MM.1S (cell line): ENCODE measurements around the gene CALCA.
"Not testable (repeated sequence)": the region's sequence is repeated elsewhere in the genome, so short reads cannot be mapped to it uniquely, and the experiment has no call there.

Experiments
- DNase-seq: peaks from one replicate; pipeline ENCODE4 v3.0.0-alpha.2; 2015
- H2AFZ ChIP-seq: fragments of 300-600 bp; sonication (generic); 2 replicates; pipeline ENCODE4 v1.6.0; 2016; ENCODE audit warnings: antibody characterized with exemption, low read length
- H3F3A ChIP-seq: fragments of 300-600 bp; sonication (generic); 2 replicates; pipeline ENCODE4 v1.6.1; 2016; ENCODE audit warnings: mild to moderate bottlenecking, antibody characterized with exemption, low read length, moderate library complexity, mixed read lengths; ENCODE audit not compliant: insufficient read depth
- H3K27ac ChIP-seq: fragments of 300-600 bp; sonication (generic); 2 replicates; pipeline ENCODE4 v1.5.1; 2016; ENCODE audit warnings: mild to moderate bottlenecking, low read length
- H3K27me3 ChIP-seq: fragments of 300-600 bp; sonication (generic); replicated peaks from 2 replicates; pipeline ENCODE4 v1.6.0; 2016; ENCODE audit warnings: low read length; ENCODE audit not compliant: insufficient read depth
- H3K36me3 ChIP-seq: fragments of 300-600 bp; sonication (generic); replicated peaks from 2 replicates; pipeline ENCODE4 v1.6.1; 2016; ENCODE audit warnings: mild to moderate bottlenecking, low read length, mixed read lengths; ENCODE audit not compliant: insufficient read depth
- H3K4me1 ChIP-seq: fragments of 300-600 bp; sonication (generic); 2 replicates; pipeline ENCODE4 v1.6.1; 2016; ENCODE audit warnings: low read length, mixed read lengths
- H3K4me2 ChIP-seq: fragments of 300-600 bp; sonication (generic); 2 replicates; pipeline ENCODE4 v1.6.0; 2016; ENCODE audit warnings: low read depth, low read length
- H3K4me3 ChIP-seq: fragments of 300-600 bp; sonication (generic); 2 replicates; pipeline ENCODE4 v1.5.1; 2016; ENCODE audit warnings: low read length, mixed read lengths
- H3K79me2 ChIP-seq: fragments of 300-600 bp; sonication (generic); 2 replicates; pipeline ENCODE4 v1.6.1; 2016; ENCODE audit warnings: mixed run types, low read length, mixed read lengths
- H3K9ac ChIP-seq: fragments of 300-600 bp; sonication (generic); 2 replicates; pipeline ENCODE4 v1.6.1; 2016; ENCODE audit warnings: low read length, mixed read lengths
- H3K9me2 ChIP-seq: fragments of 300-600 bp; sonication (generic); replicated peaks from 2 replicates; pipeline ENCODE4 v1.6.1; 2016; ENCODE audit warnings: mild to moderate bottlenecking, low read length, mixed read lengths; ENCODE audit not compliant: insufficient read depth
- H3K9me3 ChIP-seq: fragments of 300-600 bp; sonication (generic); replicated peaks from 2 replicates; pipeline ENCODE4 v1.6.1; 2016; ENCODE audit warnings: mild to moderate bottlenecking, low read length, mixed read lengths; ENCODE audit not compliant: insufficient read depth
- H4K20me1 ChIP-seq: fragments of 300-600 bp; sonication (generic); 2 replicates; pipeline ENCODE4 v1.6.1; 2016; ENCODE audit warnings: mild to moderate bottlenecking, low read length, moderate library complexity, mixed read lengths; ENCODE audit not compliant: insufficient read depth
- EZH2 ChIP-seq: fragments of 300-600 bp; sonication (generic); optimal IDR thresholded peaks from 2 replicates; pipeline ENCODE3; 2017; ENCODE audit warnings: low read depth, mild to moderate bottlenecking, antibody characterized with exemption, low read length, mixed read lengths
- EZH2phosphoT487 ChIP-seq: fragments of 300-600 bp; sonication (generic); IDR thresholded peaks from 2 replicates; pipeline ENCODE4 v1.6.1; 2018; ENCODE audit warnings: antibody characterized with exemption, low read length
- TF ChIP-seq, protein P1 (sequence below): fragments of 300-600 bp; sonication (generic); IDR thresholded peaks from 2 replicates; pipeline ENCODE4 v1.5.1; 2016; ENCODE audit warnings: antibody characterized with exemption, low read length, mixed read lengths

The CALCA gene

GRCh38 chr11:15010865-15011264, 38.7 kb upstream of the CALCA start:
- H3K27ac ChIP-seq = no peak overlapping the region
- H3K27me3 ChIP-seq = no peaks in the 10 kb centered on the region
- H3K9me2 ChIP-seq = no peaks in the 10 kb centered on the region
- no peak for TF ChIP-seq EZH2
- TF ChIP-seq, protein P1, sequence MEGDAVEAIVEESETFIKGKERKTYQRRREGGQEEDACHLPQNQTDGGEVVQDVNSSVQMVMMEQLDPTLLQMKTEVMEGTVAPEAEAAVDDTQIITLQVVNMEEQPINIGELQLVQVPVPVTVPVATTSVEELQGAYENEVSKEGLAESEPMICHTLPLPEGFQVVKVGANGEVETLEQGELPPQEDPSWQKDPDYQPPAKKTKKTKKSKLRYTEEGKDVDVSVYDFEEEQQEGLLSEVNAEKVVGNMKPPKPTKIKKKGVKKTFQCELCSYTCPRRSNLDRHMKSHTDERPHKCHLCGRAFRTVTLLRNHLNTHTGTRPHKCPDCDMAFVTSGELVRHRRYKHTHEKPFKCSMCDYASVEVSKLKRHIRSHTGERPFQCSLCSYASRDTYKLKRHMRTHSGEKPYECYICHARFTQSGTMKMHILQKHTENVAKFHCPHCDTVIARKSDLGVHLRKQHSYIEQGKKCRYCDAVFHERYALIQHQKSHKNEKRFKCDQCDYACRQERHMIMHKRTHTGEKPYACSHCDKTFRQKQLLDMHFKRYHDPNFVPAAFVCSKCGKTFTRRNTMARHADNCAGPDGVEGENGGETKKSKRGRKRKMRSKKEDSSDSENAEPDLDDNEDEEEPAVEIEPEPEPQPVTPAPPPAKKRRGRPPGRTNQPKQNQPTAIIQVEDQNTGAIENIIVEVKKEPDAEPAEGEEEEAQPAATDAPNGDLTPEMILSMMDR = no peak
- TF ChIP-seq EZH2phosphoT487 = no peak
- H3K79me2 ChIP-seq = no peaks in the 10 kb centered on the region
- no peaks in the 10 kb centered on the region for H3K36me3 ChIP-seq
- H3K4me1 ChIP-seq = no peaks in the 10 kb centered on the region
- no peak overlapping the region for H3K4me3 ChIP-seq
- no peak overlapping the region for H3K9ac ChIP-seq
- no peaks in the 10 kb centered on the region for H3F3A ChIP-seq
- H3K9me3 ChIP-seq = no peaks in the 10 kb centered on the region
- H4K20me1 ChIP-seq = no peaks in the 10 kb centered on the region
- no peak overlapping the region for H3K4me2 ChIP-seq
- DNase-seq = no peak
- no peak overlapping the region for H2AFZ ChIP-seq

GRCh38 chr11:15006139-15006759, 34.1 kb upstream of the CALCA start:
- Histone ChIP-seq H3K27me3 (no peaks in the 10 kb centered on the region), H3K9me2 (no peaks in the 10 kb centered on the region), H3K4me3 (no peak overlapping the region), H2AFZ (no peak overlapping the region), H3K4me2 (no peak overlapping the region), H3K36me3 (no peaks in the 10 kb centered on the region), H3F3A (no peaks in the 10 kb centered on the region), H3K27ac (no peak overlapping the region), H3K4me1 (no peaks in the 10 kb centered on the region), H3K9ac (no peak overlapping the region), H3K79me2 (no peaks in the 10 kb centered on the region), H3K9me3 (no peaks in the 10 kb centered on the region), H4K20me1 (no peaks in the 10 kb centered on the region)
- TF ChIP-seq, protein P1 = peak; percentile 65
- TF ChIP-seq EZH2phosphoT487 = no peak
- DNase-seq = peak; percentile 58

- not testable (repeated sequence) for H3K9me2 ChIP-seq, H4K20me1 ChIP-seq, H3K4me1 ChIP-seq, H3K27me3 ChIP-seq, H3K27ac ChIP-seq, H3F3A ChIP-seq, H3K4me2 ChIP-seq, DNase-seq, H3K79me2 ChIP-seq, H3K4me3 ChIP-seq, H3K36me3 ChIP-seq, H2AFZ ChIP-seq, H3K9ac ChIP-seq, H3K9me3 ChIP-seq
These were observed 16.0 kb upstream of the CALCA start for GRCh38 chr11:14988133-14988532.

- H3F3A ChIP-seq = no peaks in the 10 kb centered on the region
- TF ChIP-seq EZH2 (no peak), EZH2phosphoT487 (no peak)
- TF ChIP-seq, protein P1 = no peak
- no peaks in the 10 kb centered on the region for H4K20me1 ChIP-seq
- no peak overlapping the region for H3K27ac ChIP-seq
- no peaks in the 10 kb centered on the region for H3K27me3 ChIP-seq
- H3K36me3 ChIP-seq = no peaks in the 10 kb centered on the region
- no peak overlapping the region for H3K9ac ChIP-seq
- H3K9me3 ChIP-seq = no peaks in the 10 kb centered on the region
- DNase-seq = no peak
- H2AFZ ChIP-seq = no peak overlapping the region
- H3K9me2 ChIP-seq = no peaks in the 10 kb centered on the region
- H3K79me2 ChIP-seq = no peaks in the 10 kb centered on the region
- no peaks in the 10 kb centered on the region for H3K4me1 ChIP-seq
- no peak overlapping the region for H3K4me3 ChIP-seq
- no peak overlapping the region for H3K4me2 ChIP-seq
These were observed 9.4 kb upstream of the CALCA start for GRCh38 chr11:14981507-14981906.
